Activated T-cell treated with anti-CD3 and anti-CD28 coated beads, Interleukin-2, amount 50 U/mL, for 72 hours (primary cell): ENCODE data around the gene POLRMT. TPM values are rescaled to one million over a fixed set of nuclear protein-coding genes. Genes with fewer than 3 reads are reported as not detected.
"Not testable (repeated sequence)": the region's sequence is repeated elsewhere in the genome, so short reads cannot be mapped to it uniquely, and the experiment has no call there.

Source experiments
- ATAC-seq, 2 donors: fragments of 150-1000 bp; cut with Tn5 transposase; replicated peaks in 1 of 2; 2 replicates each; pipeline ENCODE4 v1.10.0; 2021; ENCODE audit warnings: moderate library complexity in 2 of 2, mild to moderate bottlenecking in 1 of 2
- DNase-seq, 2 donors: peaks; one replicate each; pipeline ENCODE4 v3.0.0; 2021 to 2022; ENCODE audit warnings: mixed read lengths in 1 of 2
- H3K27ac Mint-ChIP-seq: one replicate; pipeline ENCODE4 v1.8.0; 2022; ENCODE audit warnings: mild to moderate bottlenecking, moderate library complexity, mixed read lengths
- H3K27me3 Mint-ChIP-seq: one replicate; pipeline ENCODE4 v1.8.0; 2022; ENCODE audit warnings: low read depth, mixed read lengths
- H3K36me3 Mint-ChIP-seq, 2 donors: one replicate each; pipeline ENCODE4 v1.8.0; 2022; ENCODE audit warnings: mixed read lengths in 2 of 2, mild to moderate bottlenecking in 1 of 2; ENCODE audit not compliant: insufficient read depth in 2 of 2
- H3K4me1 Mint-ChIP-seq: one replicate; pipeline ENCODE4 v1.8.0; 2022; ENCODE audit warnings: low read depth, mixed read lengths
- H3K4me3 Mint-ChIP-seq, 2 donors: one replicate each; pipeline ENCODE4 v1.8.0; 2022; ENCODE audit warnings: mild to moderate bottlenecking in 2 of 2, mixed read lengths in 2 of 2, moderate library complexity in 2 of 2
- H3K9me3 Mint-ChIP-seq, 2 donors: one replicate each; pipeline ENCODE4 v1.8.0; 2022; ENCODE audit warnings: mixed read lengths in 2 of 2
- total RNA-seq, 2 donors: library from RNA; stranded (reverse); gene quantifications; one replicate each; pipeline ENCODE4 v1.2.3, GENCODE V29; 2022

The POLRMT gene
- total RNA-seq, 2 donors from 2014 or later: 62.7 to 79.0 TPM

DNA sequence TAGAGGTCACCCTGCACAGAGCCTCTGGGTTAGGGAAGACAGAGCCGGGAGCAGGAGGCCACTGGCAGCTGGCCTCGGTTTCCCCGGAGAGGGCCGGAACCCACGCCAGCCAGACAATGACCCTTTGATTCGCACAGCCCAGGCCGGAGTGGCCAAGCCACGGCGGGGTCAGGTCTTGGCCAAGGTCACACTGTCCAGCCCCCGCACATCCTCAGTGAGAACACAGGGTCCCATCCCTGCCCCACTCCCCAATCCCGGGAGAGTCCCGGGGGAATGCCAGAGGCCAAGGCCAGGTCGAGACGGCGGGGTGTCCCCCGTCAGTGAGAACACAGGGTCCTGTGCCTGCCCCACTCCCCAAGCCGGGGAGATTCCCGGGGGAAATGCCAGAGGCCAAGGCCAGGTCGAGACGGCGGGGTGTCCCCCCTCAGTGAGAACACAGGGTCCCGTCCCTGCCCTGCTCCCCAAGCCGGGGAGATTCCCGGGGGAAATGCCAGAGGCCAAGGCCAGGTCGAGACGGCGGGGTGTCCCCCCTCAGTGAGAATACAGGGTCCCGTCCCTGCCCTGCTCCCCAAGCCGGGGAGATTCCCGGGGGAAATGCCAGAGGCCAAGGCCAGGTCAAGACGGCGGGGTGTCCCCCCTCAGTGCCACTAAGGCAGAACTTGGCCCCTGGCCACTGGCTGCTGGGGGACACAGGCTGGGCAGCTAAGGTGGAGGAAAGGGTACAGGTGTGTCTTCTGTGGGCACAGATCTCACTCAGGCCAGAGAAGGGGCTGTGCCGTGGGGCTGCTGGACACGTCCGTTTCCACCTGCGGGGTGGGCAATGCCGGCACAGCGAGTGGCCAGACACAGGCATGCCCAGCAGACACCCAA, 41.2 kb upstream of the POLRMT start:
- no peak for DNase-seq
- H3K4me1 Mint-ChIP-seq: no peaks in the 10 kb centered on the region
- no peak overlapping the region for H3K4me3 Mint-ChIP-seq
- no peaks in the 10 kb centered on the region for H3K27me3 Mint-ChIP-seq
- H3K27ac Mint-ChIP-seq: no peak overlapping the region
- no peaks in the 10 kb centered on the region for H3K9me3 Mint-ChIP-seq
- no peaks in the 10 kb centered on the region for H3K36me3 Mint-ChIP-seq
- ATAC-seq: no peak

DNA sequence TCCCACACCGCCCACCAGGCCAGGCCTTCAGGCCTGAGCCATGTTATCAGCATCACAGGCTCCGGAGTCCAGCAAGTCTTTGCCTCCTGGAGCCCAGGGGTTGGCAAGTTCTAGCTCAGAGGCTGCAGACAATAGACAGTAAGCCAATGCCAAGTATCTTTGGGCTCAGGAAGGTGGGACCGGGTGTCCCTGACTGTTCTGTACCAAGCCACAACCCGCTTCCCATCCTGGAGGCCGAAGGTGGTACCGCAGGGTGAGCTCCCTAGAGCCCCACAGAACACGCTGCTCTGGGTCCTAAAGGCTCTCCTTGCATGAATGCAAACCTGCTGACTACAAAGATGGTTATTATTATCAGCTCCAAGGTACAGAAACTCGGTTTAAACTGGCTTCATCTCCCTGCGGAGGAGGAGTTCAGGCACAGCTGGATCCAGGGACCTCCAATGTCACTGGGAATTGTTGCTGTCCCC, 37.3 kb upstream of the POLRMT start:
- Mint-ChIP-seq H3K4me3 (no peak overlapping the region), H3K27ac (no peak overlapping the region), H3K36me3 (no peaks in the 10 kb centered on the region), H3K27me3 (no peaks in the 10 kb centered on the region), H3K4me1 (no peaks in the 10 kb centered on the region), H3K9me3 (no peaks in the 10 kb centered on the region)
- DNase-seq: no peak
- peak in 1 of 2 donors; percentile 34 for ATAC-seq

DNA sequence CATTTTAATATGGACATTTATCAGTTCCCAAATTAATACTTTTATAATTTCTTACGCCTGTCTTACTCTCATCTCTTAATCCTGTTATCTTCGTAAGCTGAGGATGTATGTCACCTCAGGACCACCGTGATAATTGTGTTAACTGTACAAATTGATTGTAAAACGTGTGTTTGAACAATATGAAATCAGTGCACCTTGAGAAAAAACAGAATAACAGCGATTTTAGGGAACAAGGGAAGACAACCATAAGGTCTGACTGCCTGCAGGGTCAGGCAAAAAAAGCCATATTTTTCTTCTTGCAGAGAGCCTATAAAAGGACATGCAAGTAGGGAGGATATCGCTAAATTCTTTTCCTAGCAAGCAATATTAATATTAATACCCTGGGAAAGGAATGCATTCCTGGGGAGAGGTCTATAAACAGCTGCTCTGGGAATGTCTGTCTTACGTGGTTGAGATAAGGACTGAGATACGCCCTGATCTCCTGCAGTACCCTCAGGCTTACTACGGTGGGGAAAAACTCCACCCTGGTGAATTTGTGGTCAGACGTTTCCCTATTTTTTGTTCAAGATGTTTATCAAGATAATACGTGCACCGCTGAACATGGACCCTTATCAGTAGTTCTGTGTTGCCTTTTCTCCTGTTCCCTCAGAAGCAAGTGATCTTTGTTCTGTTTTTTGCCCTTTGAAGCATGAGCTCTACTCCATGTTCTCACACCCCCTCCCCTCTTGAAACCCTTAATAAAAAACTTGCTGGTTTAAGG, 35.5 kb upstream of the POLRMT start:
- not testable (repeated sequence) for H3K36me3 Mint-ChIP-seq, ATAC-seq, H3K27me3 Mint-ChIP-seq, DNase-seq, H3K4me3 Mint-ChIP-seq, H3K9me3 Mint-ChIP-seq, H3K27ac Mint-ChIP-seq
- peaks cover 14% of the 10 kb centered on the region for H3K4me1 Mint-ChIP-seq

DNA sequence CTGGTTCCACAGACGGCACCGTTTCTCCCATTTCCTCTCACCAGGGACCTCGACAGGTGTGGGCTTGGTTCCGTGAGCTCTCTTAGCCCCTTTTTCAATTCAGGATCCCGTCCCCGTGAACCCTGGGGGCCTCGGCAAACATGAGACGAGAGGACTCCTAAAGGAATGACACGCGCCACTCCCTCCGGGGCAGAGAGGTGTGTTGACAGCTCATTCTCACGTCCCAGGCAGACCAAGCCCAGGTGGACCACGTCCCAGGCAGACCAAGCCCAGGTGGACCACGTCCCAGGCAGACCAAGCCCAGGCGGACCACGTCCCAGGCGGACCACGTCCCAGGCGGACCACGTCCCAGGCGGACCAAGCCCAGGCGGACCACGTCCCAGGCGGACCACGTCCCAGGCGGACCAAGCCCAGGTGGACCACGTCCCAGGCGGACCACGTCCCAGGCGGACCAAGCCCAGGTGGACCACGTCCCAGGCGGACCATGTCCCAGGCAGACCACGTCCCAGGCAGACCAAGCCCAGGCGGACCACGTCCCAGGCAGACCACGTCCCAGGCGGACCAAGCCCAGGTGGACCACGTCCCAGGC, 33.7 kb upstream of the POLRMT start:
- peaks cover 20% of the 10 kb centered on the region for H3K4me1 Mint-ChIP-seq
- H3K9me3 Mint-ChIP-seq, H3K27me3 Mint-ChIP-seq, H3K4me3 Mint-ChIP-seq, H3K27ac Mint-ChIP-seq, DNase-seq, H3K36me3 Mint-ChIP-seq, ATAC-seq: not testable (repeated sequence)

DNA sequence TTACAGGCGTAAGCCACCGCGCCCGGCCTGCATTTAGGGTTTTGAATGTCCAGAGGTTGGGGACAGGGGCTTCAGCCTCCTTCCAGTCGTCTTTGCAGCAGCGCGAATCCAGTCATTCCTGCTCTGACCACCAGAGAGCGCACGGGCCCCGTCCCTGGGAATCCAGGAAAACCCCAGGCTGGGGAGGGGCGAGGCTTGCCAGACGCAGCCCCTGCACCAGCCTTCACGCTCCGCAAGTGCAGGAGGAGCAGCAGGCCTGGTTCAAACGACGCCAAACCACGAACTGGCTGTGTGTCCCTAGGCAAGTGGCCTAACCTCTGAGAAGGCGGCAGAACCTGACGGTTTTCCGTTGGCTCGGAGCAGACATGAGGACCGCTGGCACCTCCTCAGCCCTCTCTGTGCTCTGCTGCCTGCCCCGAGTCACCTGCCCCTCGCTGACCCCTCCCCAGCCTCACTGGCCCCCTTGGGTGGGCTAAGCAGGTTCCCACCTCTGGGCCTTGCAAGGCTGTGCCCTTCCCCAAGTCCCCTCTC, 31.6 kb upstream of the POLRMT start:
- Mint-ChIP-seq H3K27ac (peak overlapping the region; percentile 30), H3K4me3 (peak overlapping the region; percentile 67 to 92), H3K9me3 (no peaks in the 10 kb centered on the region), H3K36me3 (peaks cover 0 to 3% of the 10 kb centered on the region in 2 donors), H3K27me3 (no peaks in the 10 kb centered on the region), H3K4me1 (peaks cover 36% of the 10 kb centered on the region)
- ATAC-seq: peak; percentile 12
- peak; percentile 87 to 88 for DNase-seq

DNA sequence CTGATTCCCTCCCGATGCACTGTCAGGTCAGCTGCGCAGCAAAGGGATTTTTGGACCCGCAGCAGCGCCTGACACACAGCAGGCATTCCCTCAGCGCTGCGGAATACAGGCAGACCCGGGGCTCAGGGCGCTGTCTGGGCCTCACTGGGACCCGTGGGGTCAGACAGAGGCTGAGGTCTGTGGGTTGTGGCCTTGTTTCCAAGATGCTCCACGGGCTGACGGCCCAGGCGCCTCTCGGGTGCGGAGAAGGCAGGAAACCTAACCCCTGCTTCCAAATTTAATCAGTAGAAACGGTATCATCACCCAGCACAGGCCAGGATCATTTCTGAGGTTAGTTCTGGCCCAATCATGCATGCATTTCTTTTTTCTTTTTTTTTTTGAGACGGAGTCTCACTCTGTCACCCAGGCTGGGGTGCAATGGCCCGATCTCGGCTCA, 30.4 kb upstream of the POLRMT start:
- Mint-ChIP-seq H3K36me3 (peaks cover 0 to 6% of the 10 kb centered on the region in 2 donors), H3K4me1 (peaks cover 43% of the 10 kb centered on the region), H3K27me3 (no peaks in the 10 kb centered on the region), H3K9me3 (no peaks in the 10 kb centered on the region), H3K4me3 (peak overlapping the region; percentile 84 to 92), H3K27ac (peak overlapping the region; percentile 58)
- no peak for ATAC-seq
- no peak for DNase-seq

DNA sequence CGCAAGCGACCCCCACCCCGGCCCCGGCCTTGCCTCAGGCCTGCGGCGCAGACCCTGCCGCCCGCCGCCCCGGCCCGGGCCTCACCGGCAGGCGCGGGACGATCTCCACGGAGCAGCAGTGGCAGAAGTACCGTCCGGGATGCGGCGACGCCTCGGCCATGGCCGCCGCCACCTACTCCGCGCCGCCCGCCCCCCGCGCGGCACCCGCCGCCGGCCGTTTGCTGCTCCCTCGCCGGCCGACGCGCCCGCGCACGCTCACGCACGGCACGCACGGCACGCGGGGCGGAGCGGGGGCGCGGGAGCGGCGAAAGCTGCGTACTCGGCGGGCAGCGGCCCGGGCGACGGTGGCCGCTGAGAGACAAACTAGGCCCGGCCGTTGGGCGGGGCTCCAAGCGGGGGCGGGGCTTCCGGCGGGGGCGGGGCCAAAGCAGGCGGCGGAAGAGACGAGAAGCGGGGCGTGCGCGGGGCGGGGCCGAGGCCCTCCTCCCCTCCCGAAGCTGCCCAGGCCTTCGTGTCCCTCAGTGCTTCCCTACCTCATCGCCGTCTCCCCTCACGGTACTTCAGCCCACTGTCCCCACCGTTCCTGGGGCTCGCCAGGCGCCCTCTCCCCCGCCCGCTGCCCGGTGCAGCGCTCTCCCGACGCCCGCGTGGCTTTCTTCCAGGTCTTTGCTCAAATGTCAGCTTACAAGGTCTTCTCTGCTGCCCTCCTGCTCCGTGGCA, 29.8 kb upstream of the POLRMT start, which contains the start of gene RNF126:
Gene RNF126, minus strand, starts transcription at position 253 of the 720 bp plus-strand sequence. Its CDS starts 93 bp downstream, at position 160.
- H3K4me3 Mint-ChIP-seq: peak within 1 kb of the TSS; percentile 97 to 98
- H3K27me3 Mint-ChIP-seq: no peaks in the 10 kb centered on the region
- H3K9me3 Mint-ChIP-seq: no peaks in the 10 kb centered on the region
- H3K4me1 Mint-ChIP-seq: peaks cover 43% of the 10 kb centered on the region
- DNase-seq (peak; percentile 89 to 90), ATAC-seq (peak; percentile 67 to 74)
- H3K27ac Mint-ChIP-seq: peak within 1 kb of the TSS; percentile 94
- peaks cover 0 to 6% of the 10 kb centered on the region in 2 donors for H3K36me3 Mint-ChIP-seq

DNA sequence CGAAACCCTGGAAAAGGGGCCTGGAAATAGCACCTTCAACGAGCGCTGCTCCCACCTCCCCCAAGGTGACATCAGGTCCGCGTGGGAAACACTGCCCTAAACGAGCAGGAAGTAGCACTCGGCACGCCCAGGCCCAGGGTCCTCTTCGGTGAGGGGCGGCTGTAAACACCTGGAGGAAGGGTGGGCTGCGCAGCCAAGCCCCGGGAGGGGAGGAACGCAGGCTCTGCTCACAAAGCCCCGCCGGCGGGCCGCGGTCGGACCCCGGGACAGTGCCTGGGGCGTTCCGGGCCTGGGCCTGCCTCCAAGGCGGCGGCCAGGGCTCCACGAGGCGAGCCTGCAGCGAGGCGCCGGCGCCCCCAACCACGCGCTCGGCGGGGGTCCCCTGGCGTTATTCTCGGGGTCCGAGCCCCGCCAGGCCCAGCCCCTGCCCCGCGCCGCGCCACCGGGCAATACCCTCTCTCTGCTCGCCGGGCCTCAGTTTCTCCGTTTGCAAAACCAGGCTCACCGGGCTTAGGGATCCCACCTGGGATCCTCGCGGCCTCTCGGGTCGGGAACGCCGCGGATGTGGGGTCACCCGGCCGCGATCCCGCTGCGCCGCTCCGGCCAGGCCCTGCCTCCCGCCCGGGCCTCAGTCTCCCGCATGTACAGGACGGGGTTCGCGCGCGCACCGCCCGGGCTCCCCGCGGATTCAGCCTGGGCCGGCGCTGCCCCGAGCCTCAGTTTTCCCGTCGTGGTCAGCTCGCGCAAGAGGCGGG, 29.0 kb upstream of the POLRMT start:
- DNase-seq: peak; percentile 71 to 79
- Mint-ChIP-seq H3K27me3 (no peaks in the 10 kb centered on the region), H3K9me3 (no peaks in the 10 kb centered on the region), H3K27ac (peak overlapping the region; percentile 94), H3K4me1 (peaks cover 47% of the 10 kb centered on the region), H3K36me3 (peaks cover 0 to 6% of the 10 kb centered on the region in 2 donors), H3K4me3 (peak overlapping the region; percentile 97 to 98)
- ATAC-seq: peak; percentile 36 to 41

DNA sequence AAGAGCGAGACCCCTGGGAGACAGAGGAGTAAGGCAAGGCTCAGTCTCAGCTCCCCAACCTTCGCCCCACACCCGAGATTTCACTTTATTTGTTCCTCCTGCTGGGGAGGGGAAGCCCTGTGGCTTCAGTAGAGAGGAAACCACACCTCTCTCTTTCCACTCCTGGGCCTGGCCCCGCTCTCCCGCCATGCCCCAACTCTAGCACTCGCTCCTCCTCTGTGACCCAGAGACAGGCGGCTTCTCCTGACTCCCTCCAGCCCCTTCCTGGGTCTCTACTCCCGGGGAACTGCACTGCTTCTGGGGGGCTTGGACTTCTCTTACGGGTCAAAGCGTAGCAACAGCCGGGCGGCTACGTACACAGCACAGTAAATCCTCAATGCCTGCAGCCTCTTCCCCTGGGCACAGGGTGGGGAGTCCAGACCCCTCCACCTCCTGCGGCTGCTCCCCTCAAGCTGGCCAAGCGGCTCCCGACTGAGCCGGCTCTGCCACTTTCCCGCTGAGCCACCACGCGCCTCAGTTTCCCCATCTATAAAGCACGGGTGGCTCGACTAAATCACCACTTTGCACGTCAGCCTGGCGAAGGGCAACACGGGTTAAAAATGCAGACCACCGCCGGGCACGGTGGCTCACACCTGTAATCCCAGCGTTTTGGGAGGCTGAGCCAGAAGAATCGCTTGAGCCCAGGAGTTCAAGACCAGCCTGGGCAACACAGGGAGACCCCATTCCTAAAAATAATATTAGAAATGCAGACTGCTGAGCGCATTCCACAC, 28.3 kb upstream of the POLRMT start:
- no peaks in the 10 kb centered on the region for H3K9me3 Mint-ChIP-seq
- H3K27ac Mint-ChIP-seq: peak overlapping the region; percentile 94
- H3K36me3 Mint-ChIP-seq: peaks cover 0 to 8% of the 10 kb centered on the region in 2 donors
- peak; percentile 43 to 54 for ATAC-seq
- peak overlapping the region; percentile 97 to 98 for H3K4me3 Mint-ChIP-seq
- no peaks in the 10 kb centered on the region for H3K27me3 Mint-ChIP-seq
- H3K4me1 Mint-ChIP-seq: peaks cover 48% of the 10 kb centered on the region
- DNase-seq: peak; percentile 60 to 72

DNA sequence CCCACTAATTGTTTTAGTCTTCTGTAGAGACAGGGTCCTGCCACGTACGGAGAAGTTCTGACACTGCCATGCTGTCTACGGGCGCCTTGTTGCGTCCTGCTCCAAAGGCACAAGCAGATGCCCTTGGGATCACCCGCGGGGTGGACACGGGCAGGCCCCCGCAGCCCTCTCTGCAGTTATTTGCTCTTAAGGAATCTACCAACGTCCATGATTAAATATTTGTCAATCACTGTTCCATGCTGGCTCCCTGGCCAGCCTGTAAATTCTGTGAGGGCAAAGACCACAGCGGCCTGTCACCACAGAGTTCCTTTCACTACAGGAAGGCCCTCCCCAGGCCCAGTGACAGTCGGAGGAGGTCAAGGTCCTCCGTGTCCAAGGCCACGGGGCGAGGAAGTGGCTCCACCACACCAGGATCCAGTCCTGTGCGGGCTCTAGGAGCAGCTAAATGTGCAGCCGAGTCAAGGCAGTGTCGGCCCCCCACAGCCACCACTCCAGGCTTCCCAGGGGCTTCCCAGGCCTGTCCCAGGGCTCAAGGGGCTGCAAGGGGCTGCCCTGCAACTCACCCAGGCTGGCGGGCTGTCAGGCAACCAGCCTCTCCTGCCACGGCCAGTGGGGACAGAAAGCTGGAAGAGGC, 27.6 kb upstream of the POLRMT start:
- H3K4me3 Mint-ChIP-seq: peak overlapping the region; percentile 97 to 98
- H3K9me3 Mint-ChIP-seq: no peaks in the 10 kb centered on the region
- no peaks in the 10 kb centered on the region for H3K27me3 Mint-ChIP-seq
- DNase-seq (peak in 1 of 2 donors; percentile 15), ATAC-seq (peak in 1 of 2 donors; percentile 1)
- peaks cover 0 to 10% of the 10 kb centered on the region in 2 donors for H3K36me3 Mint-ChIP-seq
- peak overlapping the region; percentile 94 for H3K27ac Mint-ChIP-seq
- H3K4me1 Mint-ChIP-seq: peaks cover 55% of the 10 kb centered on the region
